WTC11 (cell line): ENCODE data around the gene TPBGL. TPM values are rescaled to one million over a fixed set of nuclear protein-coding genes. Genes with fewer than 3 reads are reported as not detected.
"Not testable (repeated sequence)": the region's sequence is repeated elsewhere in the genome, so short reads cannot be mapped to it uniquely, and the experiment has no call there.

Experiments used
- ATAC-seq: fragments of 200-7000 bp; cut with Tn5 transposase; 2 replicates; pipeline ENCODE4 v1.10.0; 2021; ENCODE audit warnings: mild to moderate bottlenecking, moderate library complexity
- CTCF ChIA-PET: fragments of 300-600 bp; sonication (Branson Sonifier 250); formaldehyde crosslinking; loops from one replicate; lab custom pipeline; 2021; ENCODE audit warnings: antibody characterized with exemption; lab: Charles Lee
- POLR2A ChIA-PET: fragments of 350-600 bp; sonication (Branson Sonifier 250); formaldehyde crosslinking; loops from one replicate; lab custom pipeline; 2021; ENCODE audit warnings: antibody characterized with exemption; lab: Charles Lee
- DNase-seq: peaks from one replicate; pipeline ENCODE4 v3.0.0; 2021; ENCODE audit warnings: low spot score
- H3K27ac Mint-ChIP-seq: 2 replicates; pipeline ENCODE4 v1.8.0; 2021; ENCODE audit warnings: mixed read lengths
- H3K27me3 Mint-ChIP-seq: 2 replicates; pipeline ENCODE4 v1.8.0; 2021; ENCODE audit warnings: low read depth, mild to moderate bottlenecking, moderate library complexity, mixed read lengths
- H3K36me3 Mint-ChIP-seq: 2 replicates; pipeline ENCODE4 v1.8.0; 2021; ENCODE audit warnings: mixed read lengths
- H3K4me1 Mint-ChIP-seq: 2 replicates; pipeline ENCODE4 v1.8.0; 2022; ENCODE audit warnings: mixed read lengths
- H3K4me3 Mint-ChIP-seq: 2 replicates; pipeline ENCODE4 v1.8.0; 2021; ENCODE audit warnings: mild to moderate bottlenecking, moderate library complexity, mixed read lengths
- H3K9me3 Mint-ChIP-seq: 2 replicates; pipeline ENCODE4 v1.8.0; 2021; ENCODE audit warnings: mixed read lengths
- CREM ChIP-seq: sonication (generic); formaldehyde crosslinking; IDR thresholded peaks from 2 replicates; pipeline ENCODE4 v1.8.1; 2022; ENCODE audit warnings: mild to moderate bottlenecking, missing genetic modification reagents, moderate library complexity
- ELF4 ChIP-seq: sonication (generic); formaldehyde crosslinking; IDR thresholded peaks from 2 replicates; pipeline ENCODE4 v1.8.1; 2022; ENCODE audit warnings: low read depth, mild to moderate bottlenecking, moderate library complexity, missing genetic modification reagents
- GABPB1 ChIP-seq: sonication (generic); formaldehyde crosslinking; IDR thresholded peaks from 2 replicates; pipeline ENCODE4 v1.8.1; 2023; ENCODE audit warnings: mild to moderate bottlenecking, missing genetic modification reagents
- GRHL2 ChIP-seq: fragments of 250-450 bp; sonication (Bioruptor Pico); IDR thresholded peaks from 2 replicates; pipeline ENCODE4 v1.8.0; 2022; ENCODE audit warnings: mild to moderate bottlenecking, moderate library complexity; ENCODE audit not compliant: insufficient replicate concordance, severe bottlenecking
- RORB ChIP-seq: fragments of 250-450 bp; sonication (Bioruptor Pico); IDR thresholded peaks from 2 replicates; pipeline ENCODE4 v1.9.0; 2021; ENCODE audit warnings: mild to moderate bottlenecking
- SP1 ChIP-seq: sonication (generic); formaldehyde crosslinking; conservative IDR thresholded peaks from 2 replicates; pipeline ENCODE4 v1.8.1; 2022; ENCODE audit warnings: missing genetic modification reagents
- TEAD4 ChIP-seq: sonication (generic); formaldehyde crosslinking; IDR thresholded peaks from 2 replicates; pipeline ENCODE4 v1.8.0; 2022; ENCODE audit warnings: mild to moderate bottlenecking, missing genetic modification reagents
- ZNF121 ChIP-seq: sonication (generic); formaldehyde crosslinking; IDR thresholded peaks from 2 replicates; pipeline ENCODE4 v1.8.0; 2023; ENCODE audit warnings: missing genetic modification reagents
- ZNF138 ChIP-seq: sonication (generic); formaldehyde crosslinking; conservative IDR thresholded peaks from 2 replicates; pipeline ENCODE4 v1.8.1; 2022; ENCODE audit warnings: mild to moderate bottlenecking, moderate library complexity, missing genetic modification reagents
- ZNF263 ChIP-seq: sonication (generic); formaldehyde crosslinking; IDR thresholded peaks from 2 replicates; pipeline ENCODE4 v1.8.1; 2022; ENCODE audit warnings: low read depth, mild to moderate bottlenecking, moderate library complexity, missing genetic modification reagents
- total RNA-seq: library from RNA; stranded (reverse); gene quantifications from 3 replicates; pipeline ENCODE4 v1.2.3, GENCODE V29; 2021
- TF ChIP-seq, protein P1 (sequence below): sonication (generic); formaldehyde crosslinking; IDR thresholded peaks from 2 replicates; pipeline ENCODE4 v1.8.1; 2022; ENCODE audit warnings: missing genetic modification reagents, borderline replicate concordance
- TF ChIP-seq, protein P2 (sequence below): sonication (generic); formaldehyde crosslinking; IDR thresholded peaks from 2 replicates; pipeline ENCODE4 v1.8.1; 2023; ENCODE audit warnings: mild to moderate bottlenecking, missing genetic modification reagents
- TF ChIP-seq, protein P3 (sequence below): sonication (generic); formaldehyde crosslinking; conservative IDR thresholded peaks from 2 replicates; pipeline ENCODE4 v1.8.1; 2022; ENCODE audit warnings: mild to moderate bottlenecking, missing genetic modification reagents
- TF ChIP-seq, protein P4 (sequence below): sonication (generic); formaldehyde crosslinking; IDR thresholded peaks from 2 replicates; pipeline ENCODE4 v1.8.0; 2023; ENCODE audit warnings: mild to moderate bottlenecking, missing genetic modification reagents
- TF ChIP-seq, protein P5 (sequence below): sonication (generic); formaldehyde crosslinking; IDR thresholded peaks from 2 replicates; pipeline ENCODE4 v1.8.0; 2022; ENCODE audit warnings: mild to moderate bottlenecking, missing genetic modification reagents

The TPBGL gene
- total RNA-seq, 1 experiment from 2014 or later: 0.37 TPM

DNA sequence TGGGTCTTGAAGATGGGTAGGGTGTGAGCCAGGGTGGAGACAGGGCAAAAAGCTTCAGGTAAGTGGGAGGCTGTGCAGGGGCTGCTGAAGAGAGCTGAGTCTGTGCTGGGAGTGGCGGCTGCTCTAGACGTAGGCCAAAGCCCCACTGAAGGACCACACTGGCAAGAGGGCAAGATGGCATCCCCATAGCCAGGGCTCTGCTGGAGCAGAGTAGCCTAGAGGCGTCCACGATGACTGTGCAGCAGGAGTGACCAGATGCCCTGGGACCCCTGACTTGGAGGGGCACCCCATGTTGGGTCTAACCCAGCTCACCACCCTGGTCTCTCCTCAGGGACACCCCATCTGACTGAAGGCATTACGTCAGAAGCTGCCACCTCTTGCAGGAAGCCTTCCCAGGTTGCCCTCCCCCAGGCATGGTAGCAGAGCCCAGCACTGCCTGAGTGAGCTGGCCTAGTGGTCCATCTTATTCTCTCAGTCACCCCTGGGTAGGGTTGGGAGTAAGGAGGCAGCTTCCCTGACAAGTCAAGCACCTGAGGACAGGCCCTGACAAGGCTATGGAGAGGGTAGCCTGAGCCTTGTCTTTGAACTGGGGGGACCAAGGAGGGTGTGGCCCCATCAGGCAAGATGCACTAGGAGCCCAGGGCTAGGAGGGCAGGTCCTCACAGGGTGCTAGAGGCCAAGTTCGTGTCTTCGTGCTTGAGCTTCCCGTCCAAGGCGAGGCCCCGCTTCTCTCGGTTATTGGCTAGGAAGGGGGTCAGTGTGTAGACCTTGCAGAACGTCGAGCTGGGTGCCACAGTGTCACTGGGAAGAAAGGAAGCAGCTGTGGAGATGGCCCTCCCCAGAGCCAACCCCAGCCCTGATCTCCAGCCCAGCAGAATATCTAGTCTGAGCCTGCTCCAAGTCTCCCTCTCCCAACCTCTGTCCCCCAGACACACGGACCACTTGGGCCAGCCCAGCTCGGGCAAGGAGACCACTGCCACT is 33.1 kb downstream of the TPBGL start:
- Mint-ChIP-seq H3K4me3 (no peak overlapping the region), H3K36me3 (peaks cover 44% of the 10 kb centered on the region)
- TF ChIP-seq GRHL2 (CRISPR knock-in tag) (no peak), GABPB1 (no peak), TEAD4 (CRISPR knock-in tag) (no peak), ZNF263 (CRISPR knock-in tag) (no peak), CREM (CRISPR knock-in tag) (no peak), SP1 (no peak), RORB (no peak), ZNF138 (CRISPR knock-in tag) (no peak), ELF4 (CRISPR knock-in tag) (no peak)
- TF ChIP-seq, protein P1, sequence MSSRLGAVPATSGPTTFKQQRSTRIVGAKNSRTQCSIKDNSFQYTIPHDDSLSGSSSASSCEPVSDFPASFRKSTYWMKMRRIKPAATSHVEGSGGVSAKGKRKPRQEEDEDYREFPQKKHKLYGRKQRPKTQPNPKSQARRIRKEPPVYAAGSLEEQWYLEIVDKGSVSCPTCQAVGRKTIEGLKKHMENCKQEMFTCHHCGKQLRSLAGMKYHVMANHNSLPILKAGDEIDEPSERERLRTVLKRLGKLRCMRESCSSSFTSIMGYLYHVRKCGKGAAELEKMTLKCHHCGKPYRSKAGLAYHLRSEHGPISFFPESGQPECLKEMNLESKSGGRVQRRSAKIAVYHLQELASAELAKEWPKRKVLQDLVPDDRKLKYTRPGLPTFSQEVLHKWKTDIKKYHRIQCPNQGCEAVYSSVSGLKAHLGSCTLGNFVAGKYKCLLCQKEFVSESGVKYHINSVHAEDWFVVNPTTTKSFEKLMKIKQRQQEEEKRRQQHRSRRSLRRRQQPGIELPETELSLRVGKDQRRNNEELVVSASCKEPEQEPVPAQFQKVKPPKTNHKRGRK (CRISPR knock-in tag): no peak
- TF ChIP-seq, protein P2, sequence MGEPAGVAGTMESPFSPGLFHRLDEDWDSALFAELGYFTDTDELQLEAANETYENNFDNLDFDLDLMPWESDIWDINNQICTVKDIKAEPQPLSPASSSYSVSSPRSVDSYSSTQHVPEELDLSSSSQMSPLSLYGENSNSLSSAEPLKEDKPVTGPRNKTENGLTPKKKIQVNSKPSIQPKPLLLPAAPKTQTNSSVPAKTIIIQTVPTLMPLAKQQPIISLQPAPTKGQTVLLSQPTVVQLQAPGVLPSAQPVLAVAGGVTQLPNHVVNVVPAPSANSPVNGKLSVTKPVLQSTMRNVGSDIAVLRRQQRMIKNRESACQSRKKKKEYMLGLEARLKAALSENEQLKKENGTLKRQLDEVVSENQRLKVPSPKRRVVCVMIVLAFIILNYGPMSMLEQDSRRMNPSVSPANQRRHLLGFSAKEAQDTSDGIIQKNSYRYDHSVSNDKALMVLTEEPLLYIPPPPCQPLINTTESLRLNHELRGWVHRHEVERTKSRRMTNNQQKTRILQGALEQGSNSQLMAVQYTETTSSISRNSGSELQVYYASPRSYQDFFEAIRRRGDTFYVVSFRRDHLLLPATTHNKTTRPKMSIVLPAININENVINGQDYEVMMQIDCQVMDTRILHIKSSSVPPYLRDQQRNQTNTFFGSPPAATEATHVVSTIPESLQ (CRISPR knock-in tag): no peak
- TF ChIP-seq, protein P3, sequence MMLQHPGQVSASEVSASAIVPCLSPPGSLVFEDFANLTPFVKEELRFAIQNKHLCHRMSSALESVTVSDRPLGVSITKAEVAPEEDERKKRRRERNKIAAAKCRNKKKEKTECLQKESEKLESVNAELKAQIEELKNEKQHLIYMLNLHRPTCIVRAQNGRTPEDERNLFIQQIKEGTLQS (CRISPR knock-in tag): no peak
- TF ChIP-seq, protein P4, sequence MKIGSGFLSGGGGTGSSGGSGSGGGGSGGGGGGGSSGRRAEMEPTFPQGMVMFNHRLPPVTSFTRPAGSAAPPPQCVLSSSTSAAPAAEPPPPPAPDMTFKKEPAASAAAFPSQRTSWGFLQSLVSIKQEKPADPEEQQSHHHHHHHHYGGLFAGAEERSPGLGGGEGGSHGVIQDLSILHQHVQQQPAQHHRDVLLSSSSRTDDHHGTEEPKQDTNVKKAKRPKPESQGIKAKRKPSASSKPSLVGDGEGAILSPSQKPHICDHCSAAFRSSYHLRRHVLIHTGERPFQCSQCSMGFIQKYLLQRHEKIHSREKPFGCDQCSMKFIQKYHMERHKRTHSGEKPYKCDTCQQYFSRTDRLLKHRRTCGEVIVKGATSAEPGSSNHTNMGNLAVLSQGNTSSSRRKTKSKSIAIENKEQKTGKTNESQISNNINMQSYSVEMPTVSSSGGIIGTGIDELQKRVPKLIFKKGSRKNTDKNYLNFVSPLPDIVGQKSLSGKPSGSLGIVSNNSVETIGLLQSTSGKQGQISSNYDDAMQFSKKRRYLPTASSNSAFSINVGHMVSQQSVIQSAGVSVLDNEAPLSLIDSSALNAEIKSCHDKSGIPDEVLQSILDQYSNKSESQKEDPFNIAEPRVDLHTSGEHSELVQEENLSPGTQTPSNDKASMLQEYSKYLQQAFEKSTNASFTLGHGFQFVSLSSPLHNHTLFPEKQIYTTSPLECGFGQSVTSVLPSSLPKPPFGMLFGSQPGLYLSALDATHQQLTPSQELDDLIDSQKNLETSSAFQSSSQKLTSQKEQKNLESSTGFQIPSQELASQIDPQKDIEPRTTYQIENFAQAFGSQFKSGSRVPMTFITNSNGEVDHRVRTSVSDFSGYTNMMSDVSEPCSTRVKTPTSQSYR (CRISPR knock-in tag): no peak
- TF ChIP-seq, protein P5, sequence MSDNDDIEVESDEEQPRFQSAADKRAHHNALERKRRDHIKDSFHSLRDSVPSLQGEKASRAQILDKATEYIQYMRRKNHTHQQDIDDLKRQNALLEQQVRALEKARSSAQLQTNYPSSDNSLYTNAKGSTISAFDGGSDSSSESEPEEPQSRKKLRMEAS (CRISPR knock-in tag): no peak
- TF ChIP-seq, all 79 proteins: peak for 0
- no peaks in the 10 kb centered on the region for H3K9me3 Mint-ChIP-seq
- ChIA-PET CTCF (interaction anchor here (0.5 to 1.5 kb wide), 2 partner anchors 25 to 134 kb away, joined by 3 to 6 read pairs; no protein-coding TSS in a partner anchor), POLR2A (no interaction called here)
- no peaks in the 10 kb centered on the region for H3K27me3 Mint-ChIP-seq
- ATAC-seq (no peak), DNase-seq (no peak)
- H3K4me1 Mint-ChIP-seq: peaks cover 20% of the 10 kb centered on the region
- no peak overlapping the region; the same call in 1 of the 2 replicates for H3K27ac Mint-ChIP-seq

DNA sequence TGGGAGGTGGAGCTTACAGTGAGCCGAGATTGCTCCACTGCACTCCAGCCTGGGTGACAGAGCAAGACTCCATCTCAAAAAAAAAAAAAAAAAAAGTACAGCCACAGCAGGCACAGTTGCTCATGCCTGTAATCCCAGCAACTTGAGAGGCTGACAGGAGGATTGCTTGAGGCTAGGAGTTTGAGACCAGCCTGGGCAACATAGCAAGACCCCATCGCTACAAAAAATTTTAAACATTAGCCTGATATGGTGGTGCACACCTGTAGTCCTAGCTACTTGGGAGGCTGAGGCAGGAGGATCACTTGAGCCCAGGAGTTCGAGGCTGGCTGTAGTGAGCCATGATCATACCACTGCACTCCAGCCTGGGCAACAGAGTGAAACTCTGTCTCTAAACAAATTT is 34.1 kb downstream of the TPBGL start:
- not testable (repeated sequence) for ATAC-seq

More for the DNA sequence above, 34.1 kb downstream of the TPBGL start:
- CTCF ChIA-PET: interaction anchor here (0.5 to 2.0 kb wide), 2 partner anchors 130 to 135 kb away, joined by 5 to 6 read pairs; no protein-coding TSS in a partner anchor
- not testable (repeated sequence) for H3K9me3 Mint-ChIP-seq, DNase-seq, H3K27me3 Mint-ChIP-seq, H3K27ac Mint-ChIP-seq, H3K4me3 Mint-ChIP-seq
- Mint-ChIP-seq H3K36me3 (peaks cover 47% of the 10 kb centered on the region), H3K4me1 (peaks cover 22% of the 10 kb centered on the region)
- POLR2A ChIA-PET: interaction anchor here (0.6 kb wide), 1 partner anchor 113 kb away, joined by 5 read pairs; no protein-coding TSS in a partner anchor
- TF ChIP-seq ZNF121 (CRISPR knock-in tag): peak; percentile 79
